Left kidney (tissue), 2 donors: ENCODE data around the gene STK11. TPM values are rescaled to one million over a fixed set of nuclear protein-coding genes. Genes with fewer than 3 reads are reported as not detected.
A peak's percentile ranks its signal among the peaks of the same experiment; 100 is the strongest.
"Not testable (repeated sequence)": the region's sequence is repeated elsewhere in the genome, so short reads cannot be mapped to it uniquely, and the experiment has no call there.

Experiments used
- DNase-seq: peaks from one replicate; pipeline ENCODE4 v3.0.0-alpha.2; 2013
- polyA plus RNA-seq: library from polyadenylated mRNA; unstranded; fragments of 120-200 nt; gene quantifications from one replicate; pipeline ENCODE4 v1.2.1, GENCODE V29; 2013; ENCODE audit not compliant: insufficient read length

The STK11 gene
- polyA plus RNA-seq, 1 donor, result 56.2 TPM

- DNase-seq, result no peak
These were observed 31.6 kb downstream of the STK11 start for GRCh38 chr19:1237027-1237659.

- no peak for DNase-seq
These were observed 32.3 kb downstream of the STK11 start, which contains the start of gene CBARP for GRCh38 chr19:1237754-1238368. TSS of gene CBARP (minus strand) at chr19:1238005. CDS start at chr19:1236100, 1,905 bp downstream.

GRCh38 chr19:1238369-1239303 is 33.1 kb downstream of the STK11 start:
- no peak for DNase-seq

- no peak for DNase-seq
These were observed 33.8 kb downstream of the STK11 start for GRCh38 chr19:1239420-1239795.

DNA sequence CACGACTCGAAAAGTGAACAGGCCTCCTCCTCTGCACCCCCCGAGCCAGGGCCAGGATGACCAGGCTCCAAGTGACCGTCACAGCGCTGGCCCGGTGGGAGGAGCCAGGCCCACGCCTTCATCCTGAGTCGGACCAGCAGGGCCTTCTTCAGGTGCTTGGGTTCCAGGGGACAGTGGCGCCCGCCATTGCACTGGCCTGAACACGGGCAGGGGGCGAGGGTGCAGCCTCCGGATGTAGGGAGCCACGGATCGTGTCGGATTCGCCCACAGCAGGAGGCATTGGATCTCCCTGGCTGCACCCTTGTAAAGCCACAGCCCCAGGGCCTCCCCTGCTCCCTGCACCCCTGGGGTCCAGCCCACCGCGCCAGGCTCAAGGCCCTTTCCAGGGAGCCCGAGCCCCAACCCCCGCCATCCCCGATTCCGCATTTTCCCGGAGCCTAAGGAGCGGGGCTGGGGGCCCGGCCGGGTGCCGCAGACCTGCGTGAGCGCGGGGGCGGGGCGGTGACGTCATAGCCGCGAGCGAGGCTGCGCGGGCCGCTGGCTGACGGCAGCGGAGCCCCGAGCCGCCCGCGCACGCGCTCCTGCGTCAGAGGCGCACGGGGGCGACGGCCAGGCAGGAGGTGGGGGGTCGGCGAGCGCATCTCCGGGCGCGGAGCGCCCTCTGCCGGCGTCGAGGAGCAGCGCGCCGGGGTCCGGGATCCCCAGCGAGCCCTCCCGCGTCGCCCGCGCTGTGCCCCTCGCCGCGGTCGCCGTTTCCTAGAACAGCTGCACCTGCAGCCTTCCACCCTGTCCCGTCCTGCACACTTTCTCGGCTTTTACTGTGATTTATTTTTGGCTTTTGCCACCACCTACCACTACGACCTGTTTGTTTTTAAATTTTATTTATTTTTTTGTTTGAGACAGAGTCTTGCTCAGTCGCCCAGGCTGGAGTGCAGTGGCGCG is 34.5 kb downstream of the STK11 start:
- DNase-seq, result peak; percentile 87

DNA sequence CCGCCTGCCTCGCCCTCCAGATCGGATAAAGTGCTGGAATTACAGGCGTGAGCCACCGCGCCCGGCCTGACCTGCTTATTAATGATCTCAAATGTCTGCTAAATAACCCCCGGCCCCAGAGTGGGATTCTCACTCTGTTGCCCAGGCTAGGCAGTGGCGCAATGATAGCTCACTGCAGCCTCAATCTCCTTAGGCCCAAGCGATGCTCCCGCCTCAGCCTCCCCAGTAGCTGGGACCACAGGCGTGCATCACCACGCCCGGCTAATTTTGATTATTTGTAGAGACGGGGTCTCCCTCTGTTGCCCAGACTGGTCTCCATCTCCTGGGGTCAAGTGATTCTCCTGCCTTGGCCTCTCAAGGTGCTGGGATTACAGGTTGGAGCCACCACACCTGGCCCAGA is 35.3 kb downstream of the STK11 start:
- no peak for DNase-seq

GRCh38 chr19:1241417-1242095 is 36.0 kb downstream of the STK11 start, which contains the start of gene ATP5F1D:
TSS of gene ATP5F1D (plus strand) at chr19:1241751. CDS start at chr19:1241851, 100 bp downstream.
- DNase-seq, result peak; percentile 86

DNA sequence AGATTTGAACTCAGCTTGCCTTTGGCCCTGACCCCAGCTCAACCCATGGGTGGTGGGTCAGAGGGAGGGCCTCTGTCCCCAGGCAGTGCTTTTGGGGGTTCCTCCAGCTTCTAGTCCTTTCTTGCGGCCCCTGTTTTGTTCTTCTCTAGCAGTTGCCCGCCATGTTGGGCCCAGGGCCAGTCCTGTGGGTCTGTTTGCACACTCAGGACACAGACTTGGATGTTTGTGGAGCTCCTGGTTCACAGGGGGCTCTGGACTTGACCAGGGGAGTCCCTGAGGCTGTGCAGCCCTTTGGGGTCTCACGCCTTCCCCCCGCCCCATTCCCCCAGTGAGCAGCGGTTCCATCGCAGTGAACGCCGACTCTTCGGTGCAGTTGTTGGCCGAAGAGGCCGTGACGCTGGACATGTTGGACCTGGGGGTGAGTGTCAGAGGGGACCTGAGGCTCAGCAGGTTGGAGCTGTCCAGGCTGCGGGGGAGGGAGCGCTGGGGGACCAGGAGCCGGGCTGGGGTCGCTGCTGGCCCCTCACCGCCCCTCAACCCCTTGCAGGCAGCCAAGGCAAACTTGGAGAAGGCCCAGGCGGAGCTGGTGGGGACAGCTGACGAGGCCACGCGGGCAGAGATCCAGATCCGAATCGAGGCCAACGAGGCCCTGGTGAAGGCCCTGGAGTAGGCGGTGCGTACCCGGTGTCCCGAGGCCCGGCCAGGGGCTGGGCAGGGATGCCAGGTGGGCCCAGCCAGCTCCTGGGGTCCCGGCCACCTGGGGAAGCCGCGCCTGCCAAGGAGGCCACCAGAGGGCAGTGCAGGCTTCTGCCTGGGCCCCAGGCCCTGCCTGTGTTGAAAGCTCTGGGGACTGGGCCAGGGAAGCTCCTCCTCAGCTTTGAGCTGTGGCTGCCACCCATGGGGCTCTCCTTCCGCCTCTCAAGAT is 38.5 kb downstream of the STK11 start:
- no peak for DNase-seq

DNA sequence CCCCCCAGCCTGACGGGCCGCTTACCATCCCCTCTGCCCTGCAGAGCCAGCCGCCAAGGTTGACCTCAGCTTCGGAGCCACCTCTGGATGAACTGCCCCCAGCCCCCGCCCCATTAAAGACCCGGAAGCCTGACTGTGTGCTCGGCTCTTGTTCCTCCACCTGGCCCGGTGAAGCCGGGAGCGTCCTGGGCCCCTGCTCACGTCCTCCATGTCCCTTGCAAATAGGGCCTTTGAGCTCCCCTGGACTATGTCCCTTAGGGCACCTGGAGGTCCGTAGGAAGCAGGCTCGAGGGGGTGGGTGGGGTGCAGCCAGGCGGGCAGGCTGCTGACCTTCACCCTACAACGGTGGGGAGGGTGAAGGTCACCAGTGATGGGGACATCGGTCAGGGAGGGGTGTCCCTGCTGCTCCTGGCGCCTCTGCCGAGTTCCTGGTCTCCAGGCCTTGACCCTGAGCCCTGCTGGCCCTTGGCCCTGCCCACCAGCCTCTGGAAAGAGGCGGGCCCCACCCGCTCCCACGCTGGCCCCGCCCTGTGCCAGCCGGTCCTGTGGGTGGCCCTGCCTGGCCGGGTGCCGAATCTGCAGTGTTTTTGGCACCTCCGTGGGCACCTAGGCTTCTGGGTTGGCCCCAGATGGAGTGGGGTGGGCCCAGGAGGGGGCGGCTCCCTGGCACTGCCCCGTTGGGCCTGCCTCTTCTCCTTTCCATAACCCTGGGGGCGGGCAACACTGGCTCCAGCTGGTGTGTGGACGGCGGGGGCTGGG is 39.3 kb downstream of the STK11 start:
- no peak for DNase-seq

GRCh38 chr19:1245494-1246264 is 40.1 kb downstream of the STK11 start:
- DNase-seq, result no peak

- DNase-seq, result not testable (repeated sequence)
These were observed 40.9 kb downstream of the STK11 start for GRCh38 chr19:1246265-1247087.

DNA sequence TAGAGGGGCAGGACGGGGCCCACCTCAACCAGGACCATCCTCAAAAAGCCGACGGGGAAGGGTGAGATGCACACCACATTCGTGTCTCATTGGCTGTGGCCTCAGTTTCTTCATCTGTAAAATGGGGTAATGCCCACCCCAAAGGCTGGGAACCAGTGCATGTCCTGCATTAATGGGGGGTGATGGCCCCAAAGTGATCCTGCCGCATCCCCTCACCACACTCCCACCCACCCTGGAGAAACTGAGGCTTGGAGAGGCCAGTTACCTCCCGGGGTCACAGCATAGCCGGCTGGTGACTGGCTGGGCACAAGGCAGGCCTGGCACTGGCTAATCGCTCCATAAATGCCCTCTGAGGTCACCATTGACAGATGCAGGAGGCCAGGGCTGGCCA is 42.2 kb downstream of the STK11 start:
- no peak for DNase-seq

DNA sequence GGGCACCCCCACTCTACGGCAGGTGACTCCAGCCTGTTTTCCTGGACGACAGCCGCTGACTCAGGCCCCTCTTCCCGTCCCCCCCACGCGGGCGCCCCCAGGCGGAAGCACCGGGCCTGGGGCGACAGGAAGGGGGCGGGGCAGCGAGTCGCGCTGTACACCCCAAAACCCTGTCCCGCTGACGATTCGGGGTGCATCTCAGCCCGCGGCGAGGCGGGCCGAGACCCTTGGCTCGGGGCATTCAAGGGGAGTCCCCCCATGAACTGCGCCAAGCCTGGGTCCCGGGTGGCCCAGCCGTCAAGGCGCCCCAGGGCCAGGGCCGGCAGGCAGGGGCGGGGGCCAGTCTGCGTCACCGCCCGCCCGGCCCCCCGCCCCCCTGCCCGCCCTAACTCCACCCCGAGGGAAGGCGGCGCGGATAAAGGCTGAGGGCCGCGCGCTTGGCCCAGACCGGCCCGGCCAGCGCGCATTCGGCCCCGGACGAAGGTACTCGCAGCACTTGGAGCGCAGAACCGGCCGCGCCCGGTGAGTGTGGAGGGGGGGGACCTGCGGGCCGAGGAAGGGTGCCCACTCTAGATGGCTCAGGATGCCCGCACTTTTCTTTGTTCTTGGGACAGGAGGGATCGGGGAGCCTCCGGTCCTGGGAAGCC is 42.7 kb downstream of the STK11 start, which contains the start of gene MIDN:
Gene MIDN, plus strand, starts transcription at position 445 of the 647 bp plus-strand sequence. CDS start 1,714 bp downstream, outside the sequence.
- DNase-seq, result no peak

DNA sequence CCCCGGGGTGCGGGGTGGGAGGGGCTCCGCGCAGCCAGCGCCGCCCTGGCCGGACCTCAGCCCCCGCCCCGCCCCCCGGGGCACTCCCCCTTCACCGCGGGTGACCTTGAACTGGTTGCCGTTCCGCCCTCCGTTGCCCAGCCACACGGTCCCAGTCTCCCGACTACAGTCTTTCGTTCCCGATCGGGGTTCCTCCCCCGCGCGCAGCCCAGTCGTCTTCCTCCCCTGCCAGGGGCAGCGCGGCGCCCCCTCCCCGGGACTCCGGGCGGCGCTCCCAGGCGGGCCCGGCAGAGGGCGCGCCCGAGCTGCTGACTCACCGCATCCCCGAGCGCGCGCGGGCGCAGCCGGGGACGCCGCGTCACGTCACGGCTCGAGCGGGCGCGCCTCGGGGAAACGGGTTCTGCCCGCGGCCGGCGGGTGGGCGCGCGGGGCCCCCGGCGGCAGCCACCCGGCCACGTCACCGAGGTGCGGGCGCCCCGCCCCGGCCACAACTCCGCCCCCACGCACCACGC is 43.3 kb downstream of the STK11 start:
- DNase-seq, result no peak

- DNase-seq, result peak; percentile 97
These were observed 43.9 kb downstream of the STK11 start for GRCh38 chr19:1249298-1249989.

- DNase-seq, result no peak
These were observed 44.4 kb downstream of the STK11 start for GRCh38 chr19:1249990-1250436.
